ENCODE data around the gene SEMA4B. TPM values are rescaled to one million over a fixed set of nuclear protein-coding genes. Genes with fewer than 3 reads are reported as not detected.

The SEMA4B gene
- total RNA-seq, 1 experiment from 2014 or later = 32.5 TPM

GRCh38 chr15:90165157-90165556, 36.0 kb upstream of the SEMA4B start:
- H2BK20ac ChIP-seq (ENCODE audit: low read depth, low read length, poor library complexity, severe bottlenecking) = no peak overlapping the region
- Mint-ChIP-seq H3K27me3 (ENCODE audit: low read depth) (no peaks in the 10 kb centered on the region; the same call in 1 of the 2 replicates), H3K27ac (no peak overlapping the region), H3K4me1 (peaks cover 26 to 29% of the 10 kb centered on the region in 2 experiments), H3K9me3 (peaks cover 0 to 2% of the 10 kb centered on the region in 2 experiments; a peak in 1 of 5 replicates), H3K36me3 (ENCODE audit: insufficient read depth in 1 of 3, low read depth in 3 of 3) (0 out of 7 replicates have a peak, but pooled peaks cover 0 to 3% (median 0%) of the 10 kb centered on the region in 3 experiments), H3K4me3 (no peak overlapping the region)
- no peak overlapping the region for H3K23ac ChIP-seq (ENCODE audit: insufficient read length, low read depth, low read length)
- no peak overlapping the region for H3K4me2 ChIP-seq (ENCODE audit: insufficient read depth, insufficient read length, low read length)
- H2AK5ac ChIP-seq (ENCODE audit: insufficient read length, low read length) = no peak overlapping the region
- H4K20me1 ChIP-seq (ENCODE audit: control insufficient read depth, insufficient read depth, insufficient read length) = no peaks in the 10 kb centered on the region
- H3K9ac ChIP-seq (ENCODE audit: extremely low read depth, insufficient read length, low read length) = no peak overlapping the region
- no peak overlapping the region for H3K4ac ChIP-seq (ENCODE audit: low read depth, low read length)
- no peak overlapping the region for H3T11ph ChIP-seq (ENCODE audit: low read length)
- H3K79me2 ChIP-seq (ENCODE audit: insufficient read depth, low read length) = no peaks in the 10 kb centered on the region
- TF ChIP-seq CTCF (conservative IDR thresholded peaks at IDR 0.05) = no peak
- DNase-seq = no peak
- no peak overlapping the region for H2BK120ac ChIP-seq (ENCODE audit: low read depth, low read length, poor library complexity, severe bottlenecking)
- H3K23me2 ChIP-seq (ENCODE audit: insufficient read length, low read depth, low read length, poor library complexity, severe bottlenecking) = no peaks in the 10 kb centered on the region
- H4K8ac ChIP-seq (replicated peaks; ENCODE audit: insufficient read length, low read depth, low read length) = no peak overlapping the region
- no peak overlapping the region for H4K91ac ChIP-seq (ENCODE audit: insufficient read length, low read depth, low read length)
- H4K5ac ChIP-seq (ENCODE audit: insufficient read length, low read depth, low read length) = no peak overlapping the region
- no peak overlapping the region for H2AFZ ChIP-seq (ENCODE audit: low read length)
- no peak overlapping the region for H3K18ac ChIP-seq (ENCODE audit: insufficient read length, low read depth, low read length)
- H3K14ac ChIP-seq (ENCODE audit: insufficient read depth, low read length) = no peak overlapping the region
- H3K27me3 ChIP-seq (ENCODE audit: insufficient read depth, low read length) = no peaks in the 10 kb centered on the region
- no peak overlapping the region for H3K56ac ChIP-seq (ENCODE audit: insufficient read length, low read depth, low read length)
- H3K27ac ChIP-seq (ENCODE audit: insufficient read length, low read depth, low read length) = no peak overlapping the region
- no peaks in the 10 kb centered on the region for H3K79me1 ChIP-seq (ENCODE audit: insufficient read depth, low read depth, low read length, poor library complexity, severe bottlenecking)
- no peak overlapping the region for H2BK5ac ChIP-seq (ENCODE audit: insufficient read length, low read length)
- H2BK12ac ChIP-seq (ENCODE audit: insufficient read length, low read depth, low read length) = no peak overlapping the region
- no peaks in the 10 kb centered on the region for H3K9me3 ChIP-seq (ENCODE audit: control insufficient read depth, low read depth, low read length)
- H3K4me1 ChIP-seq (ENCODE audit: insufficient read depth, low read length) = peaks cover 9% of the 10 kb centered on the region; the same call in 1 of the 2 replicates
- no CpG with 5 or more reads among the region's 1 CpG for WGBS (ENCODE audit: extremely low coverage, insufficient read length, low lambda C conversion rate)
- no peak overlapping the region for H2BK15ac ChIP-seq (ENCODE audit: low read depth, low read length)

Measured in H9 (cell line).